WERI-Rb-1 (cell line): ENCODE measurements around the gene SLC22A2.

ENCODE experiments used
- DNase-seq: peaks from one replicate; pipeline ENCODE4 v3.0.0-alpha.2; 2020
- H3K27ac ChIP-seq: fragments of 250-450 bp; sonication (Bioruptor Pico); 2 replicates; pipeline ENCODE4 v1.5.1; 2020; ENCODE audit warnings: mild to moderate bottlenecking, moderate library complexity
- H3K27me3 ChIP-seq: fragments of 250-450 bp; sonication (Bioruptor Pico); 2 replicates; pipeline ENCODE4 v1.5.1; 2021; ENCODE audit warnings: mild to moderate bottlenecking, low read depth, moderate library complexity; ENCODE audit not compliant: insufficient read depth, severe bottlenecking
- H3K36me3 ChIP-seq: fragments of 250-450 bp; sonication (Bioruptor Pico); 2 replicates; pipeline ENCODE4 v1.5.1; 2020; ENCODE audit warnings: mild to moderate bottlenecking, moderate library complexity
- H3K4me3 ChIP-seq: 2 replicates; pipeline ENCODE4 v1.5.1; 2011; ENCODE audit warnings: low read depth, mild to moderate bottlenecking, control low read depth, low read length
- H3K9me3 ChIP-seq: fragments of 250-450 bp; sonication (Bioruptor Pico); 2 replicates; pipeline ENCODE4 v1.5.1; 2021; ENCODE audit warnings: mild to moderate bottlenecking, moderate library complexity; ENCODE audit not compliant: severe bottlenecking
- TF ChIP-seq, protein P1 (sequence below): IDR thresholded peaks from 2 replicates; pipeline ENCODE4 v1.5.1; 2011; ENCODE audit warnings: low read depth, mild to moderate bottlenecking, control low read depth, inconsistent platforms, low read length

The SLC22A2 gene

DNA sequence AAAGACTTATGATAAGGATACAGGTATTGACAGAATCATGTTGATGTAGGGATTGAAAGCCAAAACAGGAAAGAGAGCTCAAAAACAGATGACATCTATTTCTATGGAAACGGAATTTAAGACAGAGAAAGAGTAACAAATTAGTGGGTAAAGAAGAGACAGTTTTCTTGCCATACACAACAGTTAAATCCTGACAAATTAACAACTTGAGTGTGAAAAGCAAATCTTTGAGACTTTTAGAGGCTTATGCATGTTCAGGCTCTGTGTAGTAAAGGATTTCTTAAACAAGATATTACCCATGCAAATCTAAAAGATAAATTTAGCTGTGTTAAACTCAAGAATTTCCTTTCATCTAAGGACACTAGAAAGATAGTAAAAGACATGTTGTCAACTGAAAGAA, 68.5 kb downstream of the SLC22A2 start:
- no peak for DNase-seq
- Histone ChIP-seq H3K27me3 (peaks cover 4% of the 10 kb centered on the region), H3K36me3 (no peaks in the 10 kb centered on the region), H3K27ac (no peak overlapping the region), H3K9me3 (peaks cover 2% of the 10 kb centered on the region), H3K4me3 (no peak overlapping the region)
- TF ChIP-seq, protein P1, sequence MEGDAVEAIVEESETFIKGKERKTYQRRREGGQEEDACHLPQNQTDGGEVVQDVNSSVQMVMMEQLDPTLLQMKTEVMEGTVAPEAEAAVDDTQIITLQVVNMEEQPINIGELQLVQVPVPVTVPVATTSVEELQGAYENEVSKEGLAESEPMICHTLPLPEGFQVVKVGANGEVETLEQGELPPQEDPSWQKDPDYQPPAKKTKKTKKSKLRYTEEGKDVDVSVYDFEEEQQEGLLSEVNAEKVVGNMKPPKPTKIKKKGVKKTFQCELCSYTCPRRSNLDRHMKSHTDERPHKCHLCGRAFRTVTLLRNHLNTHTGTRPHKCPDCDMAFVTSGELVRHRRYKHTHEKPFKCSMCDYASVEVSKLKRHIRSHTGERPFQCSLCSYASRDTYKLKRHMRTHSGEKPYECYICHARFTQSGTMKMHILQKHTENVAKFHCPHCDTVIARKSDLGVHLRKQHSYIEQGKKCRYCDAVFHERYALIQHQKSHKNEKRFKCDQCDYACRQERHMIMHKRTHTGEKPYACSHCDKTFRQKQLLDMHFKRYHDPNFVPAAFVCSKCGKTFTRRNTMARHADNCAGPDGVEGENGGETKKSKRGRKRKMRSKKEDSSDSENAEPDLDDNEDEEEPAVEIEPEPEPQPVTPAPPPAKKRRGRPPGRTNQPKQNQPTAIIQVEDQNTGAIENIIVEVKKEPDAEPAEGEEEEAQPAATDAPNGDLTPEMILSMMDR: no peak

DNA sequence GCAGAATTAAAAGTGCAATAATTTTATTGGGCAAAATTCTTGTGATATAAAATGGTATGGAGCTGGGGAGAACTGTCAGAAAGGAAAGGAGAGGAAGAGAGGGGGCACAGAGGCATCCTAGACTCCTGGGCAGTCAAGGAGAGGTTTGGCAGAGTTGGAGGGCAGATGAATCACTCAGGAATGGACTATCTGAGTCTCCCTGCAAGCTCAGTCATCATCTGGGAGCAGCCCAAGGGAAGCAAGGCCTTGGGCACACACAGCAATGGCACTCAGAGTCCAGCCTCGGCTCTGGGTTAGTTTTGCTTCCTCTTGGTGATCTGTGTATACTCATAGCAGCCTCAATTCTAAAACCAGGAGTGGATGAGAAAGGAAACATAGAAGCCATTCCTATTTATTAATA, 69.8 kb downstream of the SLC22A2 start:
- Histone ChIP-seq H3K36me3 (no peaks in the 10 kb centered on the region), H3K4me3 (no peak overlapping the region), H3K27me3 (peaks cover 4% of the 10 kb centered on the region), H3K9me3 (peaks cover 2% of the 10 kb centered on the region), H3K27ac (no peak overlapping the region)
- no peak for DNase-seq
- TF ChIP-seq, protein P1: no peak

DNA sequence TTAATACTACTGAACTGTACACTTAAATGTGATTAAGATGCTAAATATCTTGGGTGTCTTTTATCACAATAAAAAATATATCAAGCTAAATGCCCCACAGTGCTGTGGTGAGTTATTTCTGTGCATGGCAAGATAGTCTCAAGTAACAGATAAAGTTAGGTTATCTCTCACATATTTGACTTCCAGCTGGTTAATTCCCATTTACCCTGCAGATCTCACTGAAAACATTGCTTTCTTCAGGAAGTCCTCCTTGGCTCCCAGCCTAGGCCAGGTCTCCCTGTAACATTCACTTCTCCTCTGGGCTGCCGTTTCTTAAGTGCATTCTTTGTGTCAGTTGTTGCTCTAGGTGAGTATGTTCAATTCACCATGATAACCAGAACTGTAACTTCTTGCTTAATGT, 77.9 kb downstream of the SLC22A2 start:
- no peaks in the 10 kb centered on the region for H3K9me3 ChIP-seq
- H3K27ac ChIP-seq: no peak overlapping the region
- TF ChIP-seq, protein P1: no peak
- peaks cover 43% of the 10 kb centered on the region for H3K27me3 ChIP-seq
- H3K4me3 ChIP-seq: no peak overlapping the region
- H3K36me3 ChIP-seq: no peaks in the 10 kb centered on the region
- DNase-seq: no peak

DNA sequence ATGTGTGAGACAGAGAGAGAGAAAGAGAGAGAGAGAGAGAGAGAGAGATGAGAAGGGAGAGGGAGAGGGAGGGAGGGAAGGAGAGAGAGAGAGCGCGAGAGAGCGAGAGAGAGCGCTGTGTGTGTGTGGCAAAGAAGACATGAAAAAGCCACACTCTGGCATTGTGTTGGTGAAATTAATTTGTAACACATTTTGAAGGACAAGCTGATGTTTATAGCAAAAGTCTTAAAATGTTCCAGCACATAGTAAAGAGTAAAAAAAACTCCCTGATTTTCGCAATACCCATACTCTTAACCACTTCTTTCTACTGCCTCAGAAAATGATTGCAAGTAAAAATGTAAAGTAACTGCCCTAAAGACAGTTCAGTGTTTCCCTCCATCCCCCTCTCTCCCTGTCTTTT, 80.3 kb downstream of the SLC22A2 start:
- TF ChIP-seq, protein P1: no peak
- no peaks in the 10 kb centered on the region for H3K36me3 ChIP-seq
- DNase-seq: no peak

DNA sequence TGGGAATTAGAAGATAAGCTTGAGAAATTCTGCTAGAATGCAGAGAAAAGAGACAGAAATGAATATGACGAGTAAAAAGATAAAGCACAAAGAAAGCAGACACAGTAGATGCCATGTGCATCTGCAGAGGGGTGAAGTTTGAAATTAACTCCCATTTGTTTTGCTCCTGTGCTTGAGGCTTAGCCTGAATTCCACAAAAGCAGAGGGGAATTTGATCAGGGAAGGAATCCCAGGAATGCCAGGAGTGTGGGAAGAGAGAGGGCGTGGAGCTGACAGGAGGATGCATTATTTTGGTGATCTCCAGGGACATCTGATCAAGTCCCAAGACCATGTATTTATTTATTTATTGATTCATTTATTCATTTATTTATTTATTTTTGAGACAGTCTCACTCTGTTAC, 81.4 kb downstream of the SLC22A2 start:
- no peaks in the 10 kb centered on the region for H3K36me3 ChIP-seq
- TF ChIP-seq, protein P1: no peak
- H3K27ac ChIP-seq: no peak overlapping the region
- H3K4me3 ChIP-seq: no peak overlapping the region
- H3K9me3 ChIP-seq: no peaks in the 10 kb centered on the region
- H3K27me3 ChIP-seq: peaks cover 72% of the 10 kb centered on the region
- DNase-seq: no peak

More for the DNA sequence above, 80.3 kb downstream of the SLC22A2 start:
- Histone ChIP-seq H3K27me3 (peaks cover 61% of the 10 kb centered on the region), H3K27ac (no peak overlapping the region), H3K4me3 (no peak overlapping the region), H3K9me3 (no peaks in the 10 kb centered on the region)

DNA sequence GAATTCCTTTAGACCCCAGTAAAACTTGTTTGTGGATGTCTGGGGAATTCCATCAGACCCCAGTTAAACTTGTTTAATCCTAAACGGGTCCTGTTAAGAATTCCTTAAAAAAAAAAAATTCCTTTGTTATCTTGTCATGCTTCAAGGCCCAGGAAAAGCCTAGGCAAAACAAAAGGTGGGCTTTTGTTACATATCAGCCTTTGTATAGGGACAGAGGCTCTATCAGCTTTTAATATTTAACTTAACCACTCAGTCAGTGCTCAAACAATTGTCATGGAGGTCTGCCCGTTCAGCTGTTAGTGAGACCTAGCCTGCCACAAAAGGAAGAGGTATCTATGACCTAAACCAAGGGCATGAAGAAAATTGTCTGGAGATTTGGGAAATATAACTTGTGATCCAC, 83.9 kb downstream of the SLC22A2 start:
- peaks cover 80% of the 10 kb centered on the region for H3K27me3 ChIP-seq
- H3K4me3 ChIP-seq: no peak overlapping the region
- H3K27ac ChIP-seq: no peak overlapping the region
- TF ChIP-seq, protein P1: no peak
- no peak for DNase-seq
- no peaks in the 10 kb centered on the region for H3K9me3 ChIP-seq
- H3K36me3 ChIP-seq: no peaks in the 10 kb centered on the region
